HepG2 (cell line): Measurements from ENCODE around the gene TBC1D22A.

ENCODE experiments used
- DBP ChIP-seq: sonication (generic); formaldehyde crosslinking; IDR thresholded peaks from 2 replicates; pipeline ENCODE4 v1.4.0; 2020; ENCODE audit warnings: missing genetic modification reagents; ENCODE audit errors: not compliant biosample characterization
- DPF2 ChIP-seq: sonication (generic); formaldehyde crosslinking; IDR thresholded peaks from 2 replicates; pipeline ENCODE4 v1.4.0; 2020; ENCODE audit warnings: mild to moderate bottlenecking, low read depth, missing genetic modification reagents, borderline replicate concordance
- EP300 ChIP-seq, 3 experiments: sonication (generic) in 1 of 3; formaldehyde crosslinking in 1 of 3; IDR thresholded peaks; 2 replicates each; pipeline versions ENCODE4 v1.5.1 to v1.6.1; 2011 to 2020; ENCODE audit warnings: low read depth in 2 of 3, low read length in 2 of 3, borderline replicate concordance in 1 of 3, improper control_type of control experiment in 1 of 3, mild to moderate bottlenecking in 1 of 3, missing genetic modification reagents in 1 of 3, moderate library complexity in 1 of 3
- EZH2 ChIP-seq: conservative IDR thresholded peaks from 2 replicates; pipeline ENCODE4 v1.6.1; 2012; ENCODE audit warnings: mild to moderate bottlenecking, low read depth, low read length, moderate library complexity
- JUN ChIP-seq: sonication (generic); formaldehyde crosslinking; IDR thresholded peaks from 2 replicates; pipeline ENCODE4 v1.4.0; 2020; ENCODE audit warnings: mild to moderate bottlenecking, missing genetic modification reagents
- SKI ChIP-seq: fragments of 450-650 bp; IDR thresholded peaks from one replicate; pipeline ENCODE4 v1.6.1; 2018; ENCODE audit warnings: mild to moderate bottlenecking; ENCODE audit not compliant: partially characterized antibody
- STAG1 ChIP-seq: sonication (generic); formaldehyde crosslinking; IDR thresholded peaks from 2 replicates; pipeline ENCODE4 v1.4.0; 2020; ENCODE audit warnings: missing genetic modification reagents
- TAF1 ChIP-seq: sonication (generic); formaldehyde crosslinking; IDR thresholded peaks from 2 replicates; pipeline ENCODE4 v1.4.0; 2020; ENCODE audit warnings: missing genetic modification reagents
- TRIM24 ChIP-seq: sonication (generic); formaldehyde crosslinking; IDR thresholded peaks from 2 replicates; pipeline ENCODE4 v1.8.0; 2022; ENCODE audit warnings: mild to moderate bottlenecking, missing genetic modification reagents
- ZBTB1 ChIP-seq: sonication (generic); formaldehyde crosslinking; IDR thresholded peaks from 2 replicates; pipeline ENCODE4 v1.4.0; 2020; ENCODE audit warnings: missing genetic modification reagents, borderline replicate concordance
- ZBTB26 ChIP-seq: IDR thresholded peaks from 2 replicates; pipeline ENCODE4 v1.6.1; 2016; ENCODE audit warnings: missing compliant biosample characterization, missing genetic modification reagents, borderline replicate concordance
- ZNF121 ChIP-seq: sonication (generic); formaldehyde crosslinking; IDR thresholded peaks from 2 replicates; pipeline ENCODE4 v1.5.0; 2020; ENCODE audit warnings: mild to moderate bottlenecking, missing genetic modification reagents
- ZNF3 ChIP-seq: IDR thresholded peaks from 2 replicates; pipeline ENCODE4 v1.7.0; 2017; ENCODE audit warnings: inconsistent platforms
- TF ChIP-seq, protein P1 (sequence below): sonication (generic); formaldehyde crosslinking; IDR thresholded peaks from 2 replicates; pipeline ENCODE4 v1.5.0; 2020; ENCODE audit warnings: mild to moderate bottlenecking, missing genetic modification reagents, moderate library complexity

DNA sequence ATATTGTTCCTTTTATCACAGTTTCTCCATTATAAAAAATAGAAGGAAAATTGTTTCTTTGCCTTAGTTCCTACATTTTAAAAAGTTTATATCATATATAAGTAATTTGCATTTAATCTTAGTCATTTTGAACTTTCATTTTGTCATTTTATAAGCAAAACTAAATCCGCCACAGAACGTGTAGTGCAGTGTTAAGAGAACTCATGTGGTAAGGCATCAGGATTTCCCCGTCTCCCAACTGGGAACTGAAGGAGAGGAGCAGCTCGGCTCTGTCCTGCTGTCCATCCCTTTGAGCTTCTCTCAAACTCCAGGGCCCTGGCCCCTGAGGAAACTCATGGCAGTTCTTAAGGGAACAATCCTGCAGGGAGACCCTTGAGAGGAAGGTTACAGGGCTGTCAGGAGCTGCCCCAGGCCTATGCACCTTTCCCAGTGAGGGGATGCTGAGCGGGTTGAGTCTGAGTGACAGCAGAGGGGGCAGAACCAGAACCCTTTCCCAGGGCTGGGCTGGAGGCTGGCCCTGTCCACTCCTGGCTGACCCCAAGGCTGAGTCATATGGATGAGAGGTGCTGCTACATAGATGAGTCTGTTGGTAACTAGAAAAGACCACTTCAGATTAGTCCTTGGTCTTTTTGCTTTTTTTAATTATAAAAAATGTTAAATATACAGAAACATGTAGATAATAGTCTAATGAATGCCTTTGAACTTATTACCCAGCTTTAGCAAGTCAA, 333.1 kb downstream of the TBC1D22A start:
- no peak for TF ChIP-seq ZBTB26
- TF ChIP-seq TRIM24 (CRISPR knock-in tag), result no peak
- no peak for TF ChIP-seq JUN (CRISPR knock-in tag)
- TF ChIP-seq EP300 (IDR thresholded peaks at IDR 0.05; ENCODE audit: low read depth in 2 of 2, low read length in 2 of 2), result no peak
- TF ChIP-seq EP300 (CRISPR knock-in tag; IDR thresholded peaks at IDR 0.05; ENCODE audit: borderline replicate concordance), result no peak
- TF ChIP-seq DPF2 (CRISPR knock-in tag), result no peak
- no peak for TF ChIP-seq STAG1 (CRISPR knock-in tag)
- no peak for TF ChIP-seq ZNF3 (CRISPR knock-in tag)
- TF ChIP-seq SKI, result no peak
- TF ChIP-seq TAF1 (CRISPR knock-in tag), result no peak
- TF ChIP-seq DBP, result no peak
- TF ChIP-seq, protein P1, sequence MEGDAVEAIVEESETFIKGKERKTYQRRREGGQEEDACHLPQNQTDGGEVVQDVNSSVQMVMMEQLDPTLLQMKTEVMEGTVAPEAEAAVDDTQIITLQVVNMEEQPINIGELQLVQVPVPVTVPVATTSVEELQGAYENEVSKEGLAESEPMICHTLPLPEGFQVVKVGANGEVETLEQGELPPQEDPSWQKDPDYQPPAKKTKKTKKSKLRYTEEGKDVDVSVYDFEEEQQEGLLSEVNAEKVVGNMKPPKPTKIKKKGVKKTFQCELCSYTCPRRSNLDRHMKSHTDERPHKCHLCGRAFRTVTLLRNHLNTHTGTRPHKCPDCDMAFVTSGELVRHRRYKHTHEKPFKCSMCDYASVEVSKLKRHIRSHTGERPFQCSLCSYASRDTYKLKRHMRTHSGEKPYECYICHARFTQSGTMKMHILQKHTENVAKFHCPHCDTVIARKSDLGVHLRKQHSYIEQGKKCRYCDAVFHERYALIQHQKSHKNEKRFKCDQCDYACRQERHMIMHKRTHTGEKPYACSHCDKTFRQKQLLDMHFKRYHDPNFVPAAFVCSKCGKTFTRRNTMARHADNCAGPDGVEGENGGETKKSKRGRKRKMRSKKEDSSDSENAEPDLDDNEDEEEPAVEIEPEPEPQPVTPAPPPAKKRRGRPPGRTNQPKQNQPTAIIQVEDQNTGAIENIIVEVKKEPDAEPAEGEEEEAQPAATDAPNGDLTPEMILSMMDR (CRISPR knock-in tag), result no peak
- no peak for TF ChIP-seq EZH2
- TF ChIP-seq ZNF121 (CRISPR knock-in tag), result no peak
- no peak for TF ChIP-seq ZBTB1 (CRISPR knock-in tag)
